ENCODE measurements around the gene BNC2.

The BNC2 gene

DNA sequence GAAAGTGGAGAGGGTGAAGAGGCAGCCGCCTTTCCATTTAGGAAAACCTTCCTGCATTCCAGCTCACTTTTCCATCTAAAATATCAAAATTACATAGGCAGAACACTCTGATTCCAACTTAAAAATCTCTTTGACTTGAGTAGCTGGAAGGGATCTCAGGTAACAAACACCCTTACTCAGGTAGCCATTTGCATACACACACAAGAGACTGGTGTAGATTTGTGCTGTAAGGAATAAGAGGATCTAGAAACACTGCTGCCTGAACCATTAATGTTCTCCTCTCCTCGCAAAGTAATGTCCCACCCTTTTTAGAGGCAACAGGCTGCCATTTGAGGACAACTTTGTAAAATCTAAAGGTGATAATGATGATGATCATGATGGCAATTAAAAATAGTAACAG lies 53.5 kb downstream of the BNC2 start:
- no peak overlapping the region for H2BK5ac ChIP-seq (ENCODE audit: low read length)
- no peak overlapping the region for H2AFZ ChIP-seq (ENCODE audit: low read length)
- H3K4me2 ChIP-seq (ENCODE audit: insufficient read depth, low read length, poor library complexity, severe bottlenecking), result no peak overlapping the region
- no peaks in the 10 kb centered on the region for H3K27me3 ChIP-seq (ENCODE audit: control insufficient read depth in 3 of 3, insufficient read depth in 3 of 3, low read depth in 1 of 3, low read length in 3 of 3)
- H4K8ac ChIP-seq (ENCODE audit: low read depth, low read length), result no peak overlapping the region
- H3K4me1 ChIP-seq (ENCODE audit: control insufficient read depth in 2 of 2, insufficient read depth in 1 of 2, low read depth in 1 of 2, low read length in 2 of 2), result peaks cover 0 to 8% of the 10 kb centered on the region in 2 donors
- no peak overlapping the region for H3K18ac ChIP-seq (ENCODE audit: low read length)
- no peaks in the 10 kb centered on the region for H3K9me3 ChIP-seq (replicated peaks in 1 of 2; ENCODE audit: control insufficient read depth in 2 of 2, insufficient read depth in 1 of 2, low read depth in 1 of 2, low read length in 2 of 2)
- no peak for DNase-seq (ENCODE audit: low spot score)
- WGBS, 2 donors (ENCODE audit: extremely low coverage in 2 of 2, insufficient read length in 2 of 2, insufficient replicate concordance in 1 of 2), result no CpG with 5 or more reads among the region's 2 CpGs
- H3K27ac ChIP-seq (replicated peaks; ENCODE audit: low read length), result no peak overlapping the region
- no peak overlapping the region for H2BK120ac ChIP-seq (ENCODE audit: low read depth, low read length)
- no peak overlapping the region for H3K4ac ChIP-seq (ENCODE audit: low read length)
- H4K91ac ChIP-seq (ENCODE audit: low read depth, low read length, poor library complexity), result no peak overlapping the region
- H3K4me3 ChIP-seq (ENCODE audit: low read length in 2 of 2), result no peak overlapping the region
- no peaks in the 10 kb centered on the region for H3K79me1 ChIP-seq (ENCODE audit: low read depth, low read length)
- no peak overlapping the region for H3K9ac ChIP-seq (ENCODE audit: low read depth, low read length, poor library complexity)
- no peak overlapping the region for H3K23ac ChIP-seq (ENCODE audit: low read depth, low read length, poor library complexity)
- H2BK15ac ChIP-seq (ENCODE audit: low read length), result no peak overlapping the region
- no peak overlapping the region for H2AK5ac ChIP-seq (ENCODE audit: low read depth, low read length)
- no peak overlapping the region for H2BK12ac ChIP-seq (ENCODE audit: low read length)
- H3K36me3 ChIP-seq (replicated peaks in 1 of 2; ENCODE audit: control insufficient read depth in 2 of 2, insufficient read depth in 2 of 2, low read length in 2 of 2), result no peaks in the 10 kb centered on the region
- no peak overlapping the region for H3K14ac ChIP-seq (ENCODE audit: low read length)

DNA sequence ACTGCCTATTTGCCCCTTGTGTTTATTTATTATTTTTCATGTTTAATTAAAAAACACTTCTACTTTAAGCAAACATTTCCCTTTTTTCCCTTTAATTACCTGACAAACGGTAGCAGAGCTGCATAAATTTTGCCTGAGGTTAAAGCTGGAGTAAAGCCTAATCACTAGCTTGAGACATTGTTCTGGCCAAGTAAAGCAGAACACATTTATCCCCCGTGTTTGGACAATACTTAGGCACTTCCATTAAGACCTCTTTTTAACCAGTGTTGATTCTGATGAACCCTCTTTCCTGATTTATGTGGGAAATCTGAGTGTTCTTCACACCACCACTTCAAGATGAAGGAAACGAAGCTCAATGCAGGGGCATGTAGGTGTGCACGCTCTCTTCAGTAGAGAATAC lies 54.5 kb downstream of the BNC2 start:
- no peak overlapping the region for H3K14ac ChIP-seq (ENCODE audit: low read length)
- H3K4me2 ChIP-seq (ENCODE audit: insufficient read depth, low read length, poor library complexity, severe bottlenecking), result no peak overlapping the region
- no peak overlapping the region for H2AFZ ChIP-seq (ENCODE audit: low read length)
- H3K23ac ChIP-seq (ENCODE audit: low read depth, low read length, poor library complexity), result no peak overlapping the region
- WGBS, 2 donors (ENCODE audit: extremely low coverage in 2 of 2, insufficient read length in 2 of 2, insufficient replicate concordance in 1 of 2), result no CpG with 5 or more reads among the region's 4 CpGs
- no peaks in the 10 kb centered on the region for H3K79me1 ChIP-seq (ENCODE audit: low read depth, low read length)
- no peaks in the 10 kb centered on the region for H3K9me3 ChIP-seq (replicated peaks in 1 of 2; ENCODE audit: control insufficient read depth in 2 of 2, insufficient read depth in 1 of 2, low read depth in 1 of 2, low read length in 2 of 2)
- H3K18ac ChIP-seq (ENCODE audit: low read length), result no peak overlapping the region
- H3K36me3 ChIP-seq (replicated peaks in 1 of 2; ENCODE audit: control insufficient read depth in 2 of 2, insufficient read depth in 2 of 2, low read length in 2 of 2), result no peaks in the 10 kb centered on the region
- no peaks in the 10 kb centered on the region for H3K27me3 ChIP-seq (ENCODE audit: control insufficient read depth in 3 of 3, insufficient read depth in 3 of 3, low read depth in 1 of 3, low read length in 3 of 3)
- DNase-seq (ENCODE audit: low spot score), result no peak
- H4K91ac ChIP-seq (ENCODE audit: low read depth, low read length, poor library complexity), result no peak overlapping the region
- H2BK15ac ChIP-seq (ENCODE audit: low read length), result no peak overlapping the region
- H3K27ac ChIP-seq (replicated peaks; ENCODE audit: low read length), result no peak overlapping the region
- no peak overlapping the region for H4K8ac ChIP-seq (ENCODE audit: low read depth, low read length)
- no peak overlapping the region for H2BK5ac ChIP-seq (ENCODE audit: low read length)
- no peak overlapping the region for H3K4me3 ChIP-seq (ENCODE audit: low read length in 2 of 2)
- no peak overlapping the region for H2AK5ac ChIP-seq (ENCODE audit: low read depth, low read length)
- H2BK120ac ChIP-seq (ENCODE audit: low read depth, low read length), result no peak overlapping the region
- H3K4ac ChIP-seq (ENCODE audit: low read length), result no peak overlapping the region
- no peak overlapping the region for H3K9ac ChIP-seq (ENCODE audit: low read depth, low read length, poor library complexity)
- H3K4me1 ChIP-seq (ENCODE audit: control insufficient read depth in 2 of 2, insufficient read depth in 1 of 2, low read depth in 1 of 2, low read length in 2 of 2), result peaks cover 0 to 8% of the 10 kb centered on the region in 2 donors
- H2BK12ac ChIP-seq (ENCODE audit: low read length), result no peak overlapping the region

DNA sequence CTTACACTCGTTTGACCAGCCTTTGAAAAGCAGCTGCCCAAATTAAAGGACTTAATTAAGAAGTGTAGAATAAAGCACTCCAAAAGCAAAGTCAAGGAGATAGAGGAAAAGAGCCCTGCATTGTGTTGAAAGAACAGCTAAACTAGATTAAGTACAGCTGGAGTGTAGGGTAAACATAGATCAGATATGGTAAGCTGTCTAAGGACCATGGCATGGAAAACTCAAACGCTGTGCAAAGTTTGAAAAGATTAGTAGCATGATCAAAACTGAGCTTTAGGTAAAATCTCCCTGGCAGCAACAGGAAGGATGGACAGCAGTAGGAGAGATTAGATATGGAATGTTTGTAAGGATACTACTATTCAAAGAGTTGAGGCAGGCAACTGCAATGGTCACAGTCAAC lies 55.4 kb downstream of the BNC2 start:
- H3K27ac ChIP-seq (replicated peaks; ENCODE audit: low read length), result no peak overlapping the region
- H3K4ac ChIP-seq (ENCODE audit: low read length), result no peak overlapping the region
- no peaks in the 10 kb centered on the region for H3K79me1 ChIP-seq (ENCODE audit: low read depth, low read length)
- H3K4me3 ChIP-seq (ENCODE audit: low read length in 2 of 2), result no peak overlapping the region
- H4K91ac ChIP-seq (ENCODE audit: low read depth, low read length, poor library complexity), result no peak overlapping the region
- peaks cover 0 to 11% of the 10 kb centered on the region in 2 donors for H3K4me1 ChIP-seq (ENCODE audit: control insufficient read depth in 2 of 2, insufficient read depth in 1 of 2, low read depth in 1 of 2, low read length in 2 of 2)
- H3K14ac ChIP-seq (ENCODE audit: low read length), result no peak overlapping the region
- H3K18ac ChIP-seq (ENCODE audit: low read length), result no peak overlapping the region
- H3K27me3 ChIP-seq (ENCODE audit: control insufficient read depth in 3 of 3, insufficient read depth in 3 of 3, low read depth in 1 of 3, low read length in 3 of 3), result no peaks in the 10 kb centered on the region
- H3K23ac ChIP-seq (ENCODE audit: low read depth, low read length, poor library complexity), result no peak overlapping the region
- H3K9me3 ChIP-seq (replicated peaks in 1 of 2; ENCODE audit: control insufficient read depth in 2 of 2, insufficient read depth in 1 of 2, low read depth in 1 of 2, low read length in 2 of 2), result no peaks in the 10 kb centered on the region
- no peak overlapping the region for H2AFZ ChIP-seq (ENCODE audit: low read length)
- no peak overlapping the region for H2BK5ac ChIP-seq (ENCODE audit: low read length)
- no peak overlapping the region for H2BK120ac ChIP-seq (ENCODE audit: low read depth, low read length)
- H2BK12ac ChIP-seq (ENCODE audit: low read length), result no peak overlapping the region
- no peak overlapping the region for H2BK15ac ChIP-seq (ENCODE audit: low read length)
- no CpG with 5 or more reads among the region's 2 CpGs for WGBS, 2 donors (ENCODE audit: extremely low coverage in 2 of 2, insufficient read length in 2 of 2, insufficient replicate concordance in 1 of 2)
- H3K9ac ChIP-seq (ENCODE audit: low read depth, low read length, poor library complexity), result no peak overlapping the region
- H3K36me3 ChIP-seq (replicated peaks in 1 of 2; ENCODE audit: control insufficient read depth in 2 of 2, insufficient read depth in 2 of 2, low read length in 2 of 2), result no peaks in the 10 kb centered on the region
- H3K4me2 ChIP-seq (ENCODE audit: insufficient read depth, low read length, poor library complexity, severe bottlenecking), result no peak overlapping the region
- no peak for DNase-seq (ENCODE audit: low spot score)
- no peak overlapping the region for H4K8ac ChIP-seq (ENCODE audit: low read depth, low read length)
- H2AK5ac ChIP-seq (ENCODE audit: low read depth, low read length), result no peak overlapping the region

DNA sequence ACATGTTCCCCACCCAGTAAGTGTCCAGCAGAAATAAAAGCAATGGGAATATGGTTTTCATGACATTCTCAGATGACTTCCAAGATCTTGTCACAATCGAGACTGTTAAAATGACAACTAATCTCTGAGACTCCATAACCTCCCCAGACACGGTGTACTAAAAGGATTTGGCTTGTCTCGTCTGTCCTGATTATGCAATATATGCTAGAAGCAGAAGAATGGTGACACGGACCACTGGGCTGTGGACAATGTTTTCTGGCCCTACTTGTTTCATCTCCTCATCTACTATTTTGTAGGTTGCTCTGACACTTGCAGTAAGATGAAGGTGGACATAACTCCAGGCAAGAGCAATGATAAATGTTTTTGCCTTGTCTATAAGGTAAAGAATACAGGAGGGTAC lies 56.6 kb downstream of the BNC2 start:
- H2BK15ac ChIP-seq (ENCODE audit: low read length), result no peak overlapping the region
- whole genome bisulfite sequencing, 2 donors (ENCODE audit: extremely low coverage in 2 of 2, insufficient read length in 2 of 2, insufficient replicate concordance in 1 of 2), result no CpG with 5 or more reads among the region's 4 CpGs
- no peak overlapping the region for H3K4me3 ChIP-seq (ENCODE audit: low read length in 2 of 2)
- no peak overlapping the region for H2BK5ac ChIP-seq (ENCODE audit: low read length)
- no peak overlapping the region for H3K4ac ChIP-seq (ENCODE audit: low read length)
- no peak overlapping the region for H2BK120ac ChIP-seq (ENCODE audit: low read depth, low read length)
- no peak overlapping the region for H4K8ac ChIP-seq (ENCODE audit: low read depth, low read length)
- H2AK5ac ChIP-seq (ENCODE audit: low read depth, low read length), result no peak overlapping the region
- no peak overlapping the region for H2BK12ac ChIP-seq (ENCODE audit: low read length)
- H3K27ac ChIP-seq (replicated peaks; ENCODE audit: low read length), result no peak overlapping the region
- no peak overlapping the region for H3K4me2 ChIP-seq (ENCODE audit: insufficient read depth, low read length, poor library complexity, severe bottlenecking)
- no peaks in the 10 kb centered on the region for H3K27me3 ChIP-seq (ENCODE audit: control insufficient read depth in 3 of 3, insufficient read depth in 3 of 3, low read depth in 1 of 3, low read length in 3 of 3)
- H4K91ac ChIP-seq (ENCODE audit: low read depth, low read length, poor library complexity), result no peak overlapping the region
- no peak overlapping the region for H2AFZ ChIP-seq (ENCODE audit: low read length)
- no peak overlapping the region for H3K9ac ChIP-seq (ENCODE audit: low read depth, low read length, poor library complexity)
- H3K14ac ChIP-seq (ENCODE audit: low read length), result no peak overlapping the region
- H3K79me1 ChIP-seq (ENCODE audit: low read depth, low read length), result no peaks in the 10 kb centered on the region
- H3K23ac ChIP-seq (ENCODE audit: low read depth, low read length, poor library complexity), result no peak overlapping the region
- no peaks in the 10 kb centered on the region for H3K9me3 ChIP-seq (replicated peaks in 1 of 2; ENCODE audit: control insufficient read depth in 2 of 2, insufficient read depth in 1 of 2, low read depth in 1 of 2, low read length in 2 of 2)
- no peaks in the 10 kb centered on the region for H3K36me3 ChIP-seq (replicated peaks in 1 of 2; ENCODE audit: control insufficient read depth in 2 of 2, insufficient read depth in 2 of 2, low read length in 2 of 2)
- no peak overlapping the region for H3K18ac ChIP-seq (ENCODE audit: low read length)
- peaks cover 0 to 11% of the 10 kb centered on the region in 2 donors for H3K4me1 ChIP-seq (ENCODE audit: control insufficient read depth in 2 of 2, insufficient read depth in 1 of 2, low read depth in 1 of 2, low read length in 2 of 2)
- DNase-seq (ENCODE audit: low spot score), result no peak
